Gastroesophageal sphincter (tissue), 4 donors: ENCODE data around the gene RHBDF2. TPM values are rescaled to one million over a fixed set of nuclear protein-coding genes. Genes with fewer than 3 reads are reported as not detected.
A peak's percentile ranks its signal among the peaks of the same experiment; 100 is the strongest.

Experiments used
- ATAC-seq: fragments of 150-250 bp; one replicate; pipeline ENCODE4 v1.9.1; 2016; ENCODE audit warnings: mild to moderate bottlenecking, moderate library complexity
- H3K27ac ChIP-seq, 4 donors: fragments of 200-600 bp; sonication (generic) in 3 of 4; 1 replicate in 3 of 4; 2 replicates in 1 of 4; pipeline ENCODE4 v1.5.1; 2016 to 2019
- H3K27me3 ChIP-seq: fragments of 200-600 bp; sonication (generic); one replicate; pipeline ENCODE4 v1.5.1; 2019
- H3K36me3 ChIP-seq, 2 donors: fragments of 200-600 bp; sonication (generic); one replicate each; pipeline ENCODE4 v1.5.1; 2019; ENCODE audit warnings: control low read depth in 1 of 2
- H3K4me1 ChIP-seq, 3 donors: fragments of 200-600 bp; sonication (generic); 1 replicate in 2 of 3; 2 replicates in 1 of 3; pipeline ENCODE4 v1.5.1; 2016 to 2019; ENCODE audit warnings: control low read depth in 2 of 3
- H3K4me3 ChIP-seq, 2 donors: fragments of 200-600 bp; sonication (generic); one replicate each; pipeline ENCODE4 v1.5.1; 2019; ENCODE audit warnings: mild to moderate bottlenecking in 1 of 2, moderate library complexity in 1 of 2
- H3K9me3 ChIP-seq, 3 donors: fragments of 200-600 bp; sonication (generic); one replicate each; pipeline ENCODE4 v1.5.1; 2017 to 2019; ENCODE audit warnings: control low read depth in 2 of 3
- EP300 ChIP-seq: sonication (generic); formaldehyde crosslinking; IDR thresholded peaks from one replicate; pipeline ENCODE4 v1.6.1; 2017; ENCODE audit warnings: antibody characterized with exemption, mild to moderate bottlenecking
- POLR2A ChIP-seq, 2 donors: fragments of 450-650 bp; IDR thresholded peaks; one replicate each; pipeline ENCODE4 v1.6.1; 2017; ENCODE audit warnings: antibody characterized with exemption in 2 of 2, mild to moderate bottlenecking in 2 of 2, moderate library complexity in 1 of 2
- POLR2AphosphoS5 ChIP-seq: sonication (generic); formaldehyde crosslinking; IDR thresholded peaks from one replicate; pipeline ENCODE4 v1.6.1; 2017; ENCODE audit warnings: antibody characterized with exemption
- WGBS, 2 donors: methylation state at CpG; one replicate each; pipeline ENCODE4 v1.1.5; 2018; ENCODE audit warnings: low coverage in 1 of 2; 5-methylcytosine and 5-hydroxymethylcytosine counted together
- total RNA-seq, 4 donors: library from RNA; depleted of rRNA; stranded (reverse); fragments of >200 nt; gene quantifications; one replicate each; pipeline ENCODE4 v1.1.0, GENCODE V29; 2016
- TF ChIP-seq, protein P1 (sequence below), 4 experiments: fragments of 200-600 bp in 2 of 4; fragments of 450-650 bp in 2 of 4; sonication (generic) in 1 of 4; IDR thresholded peaks; one replicate each; pipeline ENCODE4 v1.5.1; 2017 to 2019; ENCODE audit warnings: antibody characterized with exemption in 4 of 4, mild to moderate bottlenecking in 2 of 4, moderate library complexity in 2 of 4

The RHBDF2 gene
- total RNA-seq, 4 donors from 2014 or later: 7.3 to 20.5 (median 8.5) TPM

DNA sequence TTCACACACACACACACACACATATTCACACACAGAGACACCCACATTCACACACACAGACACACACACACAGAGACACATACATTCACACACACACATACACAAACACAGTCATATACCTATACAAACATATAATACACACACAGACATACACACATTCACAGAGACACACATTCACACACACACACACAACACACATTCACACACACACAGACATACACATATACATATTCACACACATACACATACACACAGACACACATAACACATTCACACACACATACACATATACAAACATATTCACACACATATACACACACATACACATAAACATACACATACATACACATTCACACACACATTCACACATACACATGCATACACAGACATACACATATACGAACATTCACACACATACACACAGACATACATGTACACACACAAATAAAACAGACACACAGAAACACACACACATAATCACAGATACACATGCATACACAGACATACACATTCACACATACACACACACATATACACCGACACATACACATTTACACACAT, 46.5 kb upstream of the RHBDF2 start:
- TF ChIP-seq POLR2A (IDR thresholded peaks at IDR 0.05) (no peak), EP300 (no peak), POLR2AphosphoS5 (no peak)
- TF ChIP-seq, protein P1, sequence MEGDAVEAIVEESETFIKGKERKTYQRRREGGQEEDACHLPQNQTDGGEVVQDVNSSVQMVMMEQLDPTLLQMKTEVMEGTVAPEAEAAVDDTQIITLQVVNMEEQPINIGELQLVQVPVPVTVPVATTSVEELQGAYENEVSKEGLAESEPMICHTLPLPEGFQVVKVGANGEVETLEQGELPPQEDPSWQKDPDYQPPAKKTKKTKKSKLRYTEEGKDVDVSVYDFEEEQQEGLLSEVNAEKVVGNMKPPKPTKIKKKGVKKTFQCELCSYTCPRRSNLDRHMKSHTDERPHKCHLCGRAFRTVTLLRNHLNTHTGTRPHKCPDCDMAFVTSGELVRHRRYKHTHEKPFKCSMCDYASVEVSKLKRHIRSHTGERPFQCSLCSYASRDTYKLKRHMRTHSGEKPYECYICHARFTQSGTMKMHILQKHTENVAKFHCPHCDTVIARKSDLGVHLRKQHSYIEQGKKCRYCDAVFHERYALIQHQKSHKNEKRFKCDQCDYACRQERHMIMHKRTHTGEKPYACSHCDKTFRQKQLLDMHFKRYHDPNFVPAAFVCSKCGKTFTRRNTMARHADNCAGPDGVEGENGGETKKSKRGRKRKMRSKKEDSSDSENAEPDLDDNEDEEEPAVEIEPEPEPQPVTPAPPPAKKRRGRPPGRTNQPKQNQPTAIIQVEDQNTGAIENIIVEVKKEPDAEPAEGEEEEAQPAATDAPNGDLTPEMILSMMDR (IDR thresholded peaks at IDR 0.05): no peak
- ATAC-seq: no peak
- Histone ChIP-seq H3K27me3 (peaks cover 13% of the 10 kb centered on the region), H3K36me3 (no peaks in the 10 kb centered on the region), H3K4me3 (no peak overlapping the region), H3K4me1 (peaks cover 0 to 39% (median 17%) of the 10 kb centered on the region in 3 donors), H3K9me3 (no peaks in the 10 kb centered on the region), H3K27ac (no peak overlapping the region)
- WGBS, 2 donors: 63 to 71% methylated on average over 2 of the region's 2 CpGs

DNA sequence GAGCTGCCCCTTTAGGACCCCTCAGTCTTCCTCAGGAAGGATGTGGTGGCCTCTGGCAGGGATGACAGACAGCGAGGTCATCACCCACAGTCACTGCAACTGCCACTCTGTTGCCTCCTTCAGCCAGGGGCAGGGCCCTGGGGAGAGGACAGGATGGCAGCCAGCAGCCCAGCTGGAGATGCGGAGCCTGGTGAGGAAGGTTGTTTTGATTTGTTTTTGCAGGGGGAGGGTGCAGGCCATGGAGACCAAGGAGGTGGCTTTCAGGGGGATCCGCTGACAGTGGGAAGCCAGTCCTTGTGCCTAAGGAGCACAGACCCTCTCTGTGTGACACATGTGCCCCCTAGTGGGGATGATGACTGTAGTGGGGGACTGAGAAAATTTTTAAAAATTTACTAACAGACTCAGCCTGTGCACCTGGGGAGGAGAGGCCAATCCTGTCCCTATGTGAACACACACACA, 46.0 kb upstream of the RHBDF2 start:
- peak; percentile 66 for ATAC-seq
- Histone ChIP-seq H3K9me3 (no peaks in the 10 kb centered on the region), H3K36me3 (no peaks in the 10 kb centered on the region), H3K4me1 (peaks cover 0 to 40% (median 17%) of the 10 kb centered on the region in 3 donors), H3K4me3 (no peak overlapping the region), H3K27me3 (peaks cover 17% of the 10 kb centered on the region), H3K27ac (no peak overlapping the region)
- no peak for TF ChIP-seq EP300
- TF ChIP-seq, protein P1 (IDR thresholded peaks at IDR 0.05): peak in 3 of 4 experiments; percentile 59 to 71 (median 64)
- TF ChIP-seq POLR2AphosphoS5: no peak
- TF ChIP-seq POLR2A (IDR thresholded peaks at IDR 0.05): no peak
- 16% methylated on average over 2 of the region's 3 CpGs; no CpG with 5 or more reads in 1 of the 2 donors for WGBS, 2 donors

DNA sequence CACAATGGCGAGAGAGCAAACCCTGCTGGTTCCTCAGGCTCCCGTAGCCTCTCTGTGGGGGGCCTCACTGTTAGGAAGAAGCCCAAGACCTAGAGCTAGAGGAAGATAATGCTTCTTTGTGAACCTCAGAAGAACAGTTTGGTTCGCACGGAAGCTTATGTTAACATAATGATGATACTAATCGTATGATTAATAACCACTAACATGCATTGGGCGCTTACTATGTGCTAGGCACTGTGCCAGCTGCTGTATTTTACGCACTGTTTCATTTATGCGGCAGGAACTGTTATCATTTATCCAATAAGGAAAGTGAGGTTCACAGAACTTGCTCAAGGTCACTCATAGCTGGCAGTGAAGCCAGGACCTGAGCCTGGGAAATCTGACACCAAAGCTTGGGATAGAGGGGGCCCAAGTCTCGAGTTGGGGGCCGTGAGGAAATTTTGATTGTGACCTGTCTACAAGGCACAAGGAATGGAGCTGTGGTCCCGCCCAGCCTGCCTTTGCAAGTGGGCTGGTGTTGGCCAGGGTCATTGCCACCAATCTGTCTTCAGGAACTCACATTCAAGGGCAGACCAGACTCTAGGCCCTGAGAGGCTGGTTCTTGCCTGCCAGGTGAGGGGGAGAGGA, 45.4 kb upstream of the RHBDF2 start:
- H3K27me3 ChIP-seq: peaks cover 17% of the 10 kb centered on the region
- TF ChIP-seq POLR2A (IDR thresholded peaks at IDR 0.05) (no peak), EP300 (no peak), POLR2AphosphoS5 (no peak)
- TF ChIP-seq, protein P1 (IDR thresholded peaks at IDR 0.05): no peak
- no peak overlapping the region for H3K4me3 ChIP-seq
- no peak for ATAC-seq
- no peak overlapping the region for H3K27ac ChIP-seq
- H3K9me3 ChIP-seq: no peaks in the 10 kb centered on the region
- no peaks in the 10 kb centered on the region for H3K36me3 ChIP-seq
- WGBS, 2 donors: 76 to 80% methylated on average over 1 to 9 of the region's 11 CpGs
- H3K4me1 ChIP-seq: peaks cover 0 to 43% (median 17%) of the 10 kb centered on the region in 3 donors

DNA sequence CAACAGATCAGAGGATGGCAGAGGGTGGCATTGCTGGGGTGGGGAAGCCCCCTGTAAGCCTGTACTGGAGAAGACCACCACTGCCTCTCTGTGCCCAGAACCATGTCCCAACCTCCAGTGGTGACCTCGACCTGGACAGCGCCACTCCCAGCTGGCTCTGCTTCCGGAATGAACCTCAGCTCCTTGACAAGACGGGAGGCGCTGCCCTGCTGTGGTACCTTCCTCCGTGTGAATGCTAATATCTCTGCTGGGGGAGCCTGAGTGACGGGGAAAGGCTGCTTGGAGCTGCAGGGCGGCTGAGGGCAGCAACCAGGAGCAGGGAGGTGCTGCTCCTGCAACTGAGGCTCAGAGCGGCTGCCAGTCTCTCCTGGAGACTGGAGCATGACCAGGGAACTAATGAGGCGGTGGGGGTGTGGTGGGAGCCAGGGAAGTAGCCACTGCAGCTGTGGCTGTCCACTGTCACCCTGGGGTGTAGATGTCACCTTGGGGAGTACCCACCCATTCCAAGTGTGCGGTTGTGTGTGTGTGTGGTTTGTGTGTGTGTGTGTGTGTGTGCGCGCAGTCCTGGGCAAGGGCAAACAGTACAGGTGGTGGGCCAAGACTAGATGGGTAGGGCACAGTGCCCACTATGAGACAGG, 44.8 kb upstream of the RHBDF2 start:
- 100% methylated on average over 2 of the region's 13 CpGs; no CpG with 5 or more reads in 1 of the 2 donors for WGBS, 2 donors
- no peaks in the 10 kb centered on the region for H3K36me3 ChIP-seq
- H3K27me3 ChIP-seq: peaks cover 17% of the 10 kb centered on the region
- H3K4me3 ChIP-seq: no peak overlapping the region
- no peaks in the 10 kb centered on the region for H3K9me3 ChIP-seq
- peaks cover 0 to 49% (median 20%) of the 10 kb centered on the region in 3 donors for H3K4me1 ChIP-seq
- no peak for ATAC-seq
- TF ChIP-seq POLR2AphosphoS5 (no peak), EP300 (no peak), POLR2A (IDR thresholded peaks at IDR 0.05) (no peak)
- TF ChIP-seq, protein P1 (IDR thresholded peaks at IDR 0.05): no peak
- no peak overlapping the region for H3K27ac ChIP-seq
